NT2/D1 (cell line): Measurements from ENCODE around the gene PRKAG2.

Experiments
- YY1 ChIP-seq: IDR thresholded peaks from 2 replicates; pipeline ENCODE4 v1.6.1; 2011; ENCODE audit not compliant: insufficient read length, insufficient read depth
- ZNF274 ChIP-seq: IDR thresholded peaks from 2 replicates; pipeline ENCODE4 v1.6.1; 2011; ENCODE audit warnings: mild to moderate bottlenecking, low read depth, low read length

- TF ChIP-seq YY1 = no peak
- TF ChIP-seq ZNF274 = no peak
These were observed 185.5 kb downstream of the PRKAG2 start for GRCh38 chr7:151691449-151691848.
